GM21717 (cell line): ENCODE results near the gene PRC1.
"Not testable (repeated sequence)": the region's sequence is repeated elsewhere in the genome, so short reads cannot be mapped to it uniquely, and the experiment has no call there.

Experiments used
- ATAC-seq: cut with Tn5 transposase; IDR thresholded peaks from one replicate; pipeline ENCODE4 v1.9.1; 2021; ENCODE audit warnings: mild to moderate bottlenecking, moderate library complexity; ENCODE audit not compliant: unreplicated experiment

Gene PRC1

GRCh38 chr15:90994417-90995311 is at the start of gene PRC1:
PRC1 (minus strand) TSS chr15:90994535; CDS start chr15:90994417, 118 bp downstream.
- peak; percentile 94 for ATAC-seq

- no peak for ATAC-seq
These were observed 49.0 kb upstream of the PRC1 start for GRCh38 chr15:91043202-91043874.

GRCh38 chr15:91040856-91041255 is 46.5 kb upstream of the PRC1 start:
- no peak for ATAC-seq

DNA sequence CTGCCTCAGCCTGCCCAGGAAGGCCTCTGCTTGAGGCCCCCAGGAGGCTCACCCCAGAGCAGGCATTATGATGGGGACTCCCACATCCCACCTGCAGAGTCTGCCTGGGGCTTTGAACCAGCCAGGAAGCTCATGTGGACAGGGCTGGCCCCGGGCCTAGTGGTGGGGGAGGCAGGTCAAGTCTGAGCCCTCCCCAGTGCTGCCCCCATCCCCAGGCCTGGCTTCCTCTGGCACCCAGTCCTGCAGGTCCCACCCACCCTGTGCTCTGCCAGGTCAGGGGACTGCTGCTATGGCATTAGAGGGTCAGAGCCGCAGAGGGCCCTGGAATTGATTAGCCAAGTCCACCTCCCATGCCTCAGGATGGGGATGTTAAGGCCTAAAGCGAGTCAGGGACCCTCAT is 45.7 kb upstream of the PRC1 start:
- no peak for ATAC-seq

GRCh38 chr15:91032919-91033803 is 38.8 kb upstream of the PRC1 start:
- ATAC-seq, result no peak

GRCh38 chr15:91031796-91032195 is 37.5 kb upstream of the PRC1 start:
- no peak for ATAC-seq

DNA sequence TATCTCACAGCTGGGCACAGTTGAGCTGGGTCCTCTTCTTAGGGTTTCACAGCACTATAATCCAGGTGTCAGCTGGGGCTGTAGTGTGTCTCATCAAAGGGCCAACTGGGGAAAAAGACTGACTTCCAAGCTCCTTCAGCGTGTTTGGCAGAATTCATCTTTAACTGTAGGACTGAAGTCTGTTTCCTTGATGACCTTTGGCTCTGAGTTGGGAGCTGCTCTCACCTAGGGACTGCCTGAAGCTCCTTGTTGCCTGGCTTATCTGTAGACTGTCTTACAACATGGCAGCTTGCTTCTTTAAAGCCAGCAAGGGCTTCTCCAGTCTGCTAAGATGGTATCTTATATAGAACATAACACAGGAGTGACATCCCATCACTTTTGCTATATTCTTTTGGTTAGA is 33.3 kb upstream of the PRC1 start:
- ATAC-seq, result no peak

DNA sequence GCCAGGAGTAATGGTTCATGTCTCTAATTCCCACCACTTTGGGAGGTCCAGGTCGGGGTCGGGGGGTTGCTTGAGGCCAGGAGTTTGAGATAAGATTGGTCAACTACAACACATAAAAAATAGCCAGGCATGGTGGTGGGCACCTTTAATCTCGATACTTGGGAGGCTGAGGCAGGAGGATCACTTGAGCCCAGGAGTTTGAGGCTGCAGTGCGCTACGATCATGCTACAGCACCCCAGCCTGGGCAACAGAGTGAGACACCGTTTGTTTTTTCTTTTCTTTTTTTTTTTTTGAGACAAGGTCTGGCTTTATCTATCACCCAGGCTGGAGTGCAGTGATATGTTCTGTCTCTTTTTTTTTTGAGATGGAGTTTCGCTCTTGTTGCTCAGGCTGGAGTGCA is 29.4 kb upstream of the PRC1 start:
- no peak for ATAC-seq

GRCh38 chr15:91022832-91023129 is 28.4 kb upstream of the PRC1 start:
- ATAC-seq, result no peak

DNA sequence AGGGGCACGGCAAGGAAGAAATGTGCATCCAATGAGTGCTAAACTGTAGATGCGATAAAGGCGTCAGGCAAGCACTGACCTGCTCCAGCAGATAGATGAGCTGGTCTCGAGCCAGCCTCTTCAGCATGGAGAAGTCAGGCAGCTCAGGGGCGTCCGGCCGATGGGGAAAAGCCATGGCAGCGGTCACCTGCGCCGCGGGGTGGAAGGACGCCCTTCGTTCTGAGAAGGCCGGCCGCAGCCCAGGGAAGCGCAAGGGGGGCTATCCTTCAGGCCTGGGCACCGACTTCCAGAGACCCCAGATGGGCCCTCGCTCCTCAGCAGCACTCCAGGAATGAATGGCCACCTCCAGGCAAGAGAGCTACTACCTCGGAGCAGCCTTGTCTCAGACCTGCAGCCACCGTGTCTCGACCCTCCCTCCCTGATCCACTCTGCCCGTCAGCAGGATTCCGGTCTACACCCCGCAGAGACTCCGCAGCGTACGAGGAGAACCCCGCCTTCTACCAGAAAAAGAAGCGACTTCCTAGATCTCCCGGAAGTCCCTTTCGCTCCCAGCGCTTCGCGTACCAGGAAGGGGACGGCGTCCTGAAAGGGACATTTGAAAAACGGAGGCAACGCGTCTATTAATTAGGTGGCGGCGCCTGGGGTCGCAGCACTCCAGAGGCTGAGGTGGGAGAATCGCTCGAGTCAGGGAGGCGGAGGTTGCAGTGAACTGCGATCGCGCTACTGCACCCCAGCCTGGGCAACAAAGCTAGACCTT is 27.9 kb upstream of the PRC1 start, which contains the start of gene VPS33B:
VPS33B (minus strand) TSS at position 520 of the 757 bp plus-strand sequence; CDS start at position 175, 345 bp downstream.
- peak; percentile 80 for ATAC-seq

- ATAC-seq, result no peak
These were observed 27.3 kb upstream of the PRC1 start for GRCh38 chr15:91021516-91022074.

- ATAC-seq, result no peak
These were observed 23.8 kb upstream of the PRC1 start for GRCh38 chr15:91018158-91018557.

GRCh38 chr15:91017716-91018115 is 23.4 kb upstream of the PRC1 start:
- no peak for ATAC-seq

DNA sequence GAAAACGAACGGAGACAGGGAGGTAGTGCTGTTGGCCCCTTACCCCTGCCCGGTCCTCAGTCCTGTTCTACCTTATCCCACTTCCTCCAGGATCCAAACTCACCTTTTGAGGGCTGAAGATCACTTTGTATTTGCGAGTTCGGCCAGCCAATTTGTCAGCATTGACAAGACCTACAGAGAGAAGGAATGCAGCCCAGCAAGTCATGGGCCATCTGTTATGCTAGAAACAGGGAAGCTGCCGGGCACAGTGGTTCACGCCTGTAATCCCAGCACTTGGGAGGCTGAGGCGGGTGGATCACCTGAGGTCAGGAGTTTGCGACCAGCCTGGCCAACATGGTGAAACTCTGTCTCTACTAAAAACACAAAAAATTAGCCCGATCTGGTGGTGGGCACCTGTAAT is 19.4 kb upstream of the PRC1 start:
- not testable (repeated sequence) for ATAC-seq

DNA sequence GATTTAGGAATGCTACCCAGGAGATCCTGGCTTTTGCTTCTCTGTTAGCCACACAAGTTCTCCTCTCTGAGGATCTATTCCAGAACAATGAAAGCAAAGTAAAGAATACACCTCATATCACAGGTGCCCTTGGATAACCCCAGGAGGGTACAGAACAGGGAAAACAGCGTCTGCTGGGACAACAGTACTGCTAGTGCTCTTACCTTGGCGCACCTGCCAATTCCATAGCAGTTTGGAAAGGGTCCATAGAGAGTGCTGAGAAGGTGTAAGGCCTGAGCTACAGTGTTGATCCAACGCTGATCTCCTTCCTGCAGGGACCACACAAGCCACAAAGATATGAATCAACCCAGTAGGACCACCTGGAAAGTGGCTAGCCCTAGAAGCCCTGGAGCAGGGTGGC is 12.9 kb upstream of the PRC1 start:
- no peak for ATAC-seq

DNA sequence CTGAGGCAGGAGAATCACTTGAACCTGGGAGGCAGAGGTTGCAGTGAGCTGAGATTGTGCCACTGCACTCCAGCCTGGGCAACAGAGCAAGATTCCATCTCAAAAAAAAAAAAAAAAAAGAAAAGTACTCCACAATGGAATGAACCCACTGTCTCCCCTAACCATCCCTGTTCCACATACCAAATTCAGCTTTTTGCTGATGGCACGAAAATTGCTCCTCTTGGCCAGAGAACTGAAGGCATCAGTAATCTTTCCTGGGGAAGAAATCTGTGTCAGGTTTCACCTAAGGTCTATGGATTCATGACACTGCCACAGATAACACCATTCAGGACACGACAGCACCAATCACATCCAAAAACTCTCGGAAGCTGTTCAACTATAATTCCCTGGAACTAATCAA is 6.9 kb upstream of the PRC1 start:
- no peak for ATAC-seq

GRCh38 chr15:90998737-90999136 is 4.4 kb upstream of the PRC1 start:
- no peak for ATAC-seq

GRCh38 chr15:90994059-90994416 is 297 bp downstream of the PRC1 start:
- ATAC-seq, result peak; percentile 15

DNA sequence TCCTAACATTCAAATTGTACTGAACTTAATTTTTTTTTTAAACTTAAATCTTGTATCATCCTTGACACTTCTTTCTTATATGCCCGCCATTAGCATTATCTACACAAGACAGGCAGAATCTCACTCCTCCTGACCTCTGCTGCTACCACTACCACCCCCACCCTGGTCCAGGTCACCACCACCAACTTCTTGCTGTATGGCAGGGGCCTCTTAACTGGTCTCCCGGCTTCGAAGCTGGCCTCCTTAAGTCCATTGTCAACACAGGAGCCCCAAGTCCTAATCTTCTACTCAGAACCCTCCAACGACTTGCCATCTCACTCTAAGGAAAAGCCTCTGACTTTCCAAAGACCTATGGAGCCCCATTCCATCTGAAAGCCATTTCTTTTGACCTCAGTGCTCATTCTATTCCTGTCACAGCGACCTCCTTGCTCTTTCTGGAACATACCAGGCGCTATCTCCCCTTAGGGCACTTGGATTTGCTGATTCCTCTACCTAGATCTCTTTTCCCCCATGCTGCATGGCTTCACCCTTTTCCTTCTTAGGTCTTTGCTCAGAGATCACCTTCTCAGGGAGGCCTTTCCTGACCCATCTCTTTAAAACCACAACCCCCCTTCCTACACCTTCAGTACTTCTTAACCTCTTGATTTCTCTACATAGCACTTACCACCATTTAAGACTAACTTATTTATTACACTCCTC is 2.6 kb downstream of the PRC1 start:
- ATAC-seq, result no peak

DNA sequence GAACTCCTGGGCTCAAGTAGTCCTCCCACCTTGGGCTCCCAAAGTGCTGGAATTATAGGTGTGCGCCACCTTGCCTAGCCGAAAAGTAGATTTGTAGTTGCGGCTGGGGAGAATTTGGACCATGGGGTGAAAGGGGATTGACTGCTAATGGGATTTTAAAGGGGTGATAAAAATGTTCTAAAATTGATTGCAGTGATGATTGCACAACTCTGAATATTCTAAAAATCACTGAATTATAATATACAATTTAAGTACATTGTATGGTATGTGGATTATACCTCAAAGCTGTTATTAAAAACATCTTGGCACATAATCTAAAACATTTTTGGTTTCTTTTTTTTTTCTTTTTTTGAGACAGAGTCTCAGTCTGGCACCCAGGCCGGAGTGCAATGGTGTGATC is 3.9 kb downstream of the PRC1 start:
- no peak for ATAC-seq
